ENCODE measurements around the gene SYDE2.
A peak's percentile ranks its signal among the peaks of the same experiment; 100 is the strongest.
"Not testable (repeated sequence)": the region's sequence is repeated elsewhere in the genome, so short reads cannot be mapped to it uniquely, and the experiment has no call there.

Gene SYDE2, protein sequence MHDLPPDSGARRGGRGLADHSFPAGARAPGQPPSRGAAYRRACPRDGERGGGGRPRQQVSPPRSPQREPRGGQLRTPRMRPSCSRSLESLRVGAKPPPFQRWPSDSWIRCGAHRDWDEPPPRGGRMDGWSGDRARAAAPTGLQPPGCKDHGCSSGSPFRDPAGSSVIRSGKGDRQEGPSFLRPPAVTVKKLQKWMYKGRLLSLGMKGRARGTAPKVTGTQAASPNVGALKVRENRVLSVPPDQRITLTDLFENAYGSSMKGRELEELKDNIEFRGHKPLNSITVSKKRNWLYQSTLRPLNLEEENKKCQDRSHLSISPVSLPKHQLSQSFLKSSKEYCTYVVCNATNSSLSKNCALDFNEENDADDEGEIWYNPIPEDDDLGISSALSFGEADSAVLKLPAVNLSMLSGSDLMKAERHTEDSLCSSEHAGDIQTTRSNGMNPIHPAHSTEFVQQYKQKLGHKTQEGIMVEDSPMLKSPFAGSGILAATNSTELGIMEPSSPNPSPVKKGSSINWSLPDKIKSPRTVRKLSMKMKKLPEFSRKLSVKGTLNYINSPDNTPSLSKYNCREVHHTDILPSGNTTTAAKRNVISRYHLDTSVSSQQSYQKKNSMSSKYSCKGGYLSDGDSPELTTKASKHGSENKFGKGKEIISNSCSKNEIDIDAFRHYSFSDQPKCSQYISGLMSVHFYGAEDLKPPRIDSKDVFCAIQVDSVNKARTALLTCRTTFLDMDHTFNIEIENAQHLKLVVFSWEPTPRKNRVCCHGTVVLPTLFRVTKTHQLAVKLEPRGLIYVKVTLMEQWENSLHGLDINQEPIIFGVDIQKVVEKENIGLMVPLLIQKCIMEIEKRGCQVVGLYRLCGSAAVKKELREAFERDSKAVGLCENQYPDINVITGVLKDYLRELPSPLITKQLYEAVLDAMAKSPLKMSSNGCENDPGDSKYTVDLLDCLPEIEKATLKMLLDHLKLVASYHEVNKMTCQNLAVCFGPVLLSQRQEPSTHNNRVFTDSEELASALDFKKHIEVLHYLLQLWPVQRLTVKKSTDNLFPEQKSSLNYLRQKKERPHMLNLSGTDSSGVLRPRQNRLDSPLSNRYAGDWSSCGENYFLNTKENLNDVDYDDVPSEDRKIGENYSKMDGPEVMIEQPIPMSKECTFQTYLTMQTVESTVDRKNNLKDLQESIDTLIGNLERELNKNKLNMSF

DNA sequence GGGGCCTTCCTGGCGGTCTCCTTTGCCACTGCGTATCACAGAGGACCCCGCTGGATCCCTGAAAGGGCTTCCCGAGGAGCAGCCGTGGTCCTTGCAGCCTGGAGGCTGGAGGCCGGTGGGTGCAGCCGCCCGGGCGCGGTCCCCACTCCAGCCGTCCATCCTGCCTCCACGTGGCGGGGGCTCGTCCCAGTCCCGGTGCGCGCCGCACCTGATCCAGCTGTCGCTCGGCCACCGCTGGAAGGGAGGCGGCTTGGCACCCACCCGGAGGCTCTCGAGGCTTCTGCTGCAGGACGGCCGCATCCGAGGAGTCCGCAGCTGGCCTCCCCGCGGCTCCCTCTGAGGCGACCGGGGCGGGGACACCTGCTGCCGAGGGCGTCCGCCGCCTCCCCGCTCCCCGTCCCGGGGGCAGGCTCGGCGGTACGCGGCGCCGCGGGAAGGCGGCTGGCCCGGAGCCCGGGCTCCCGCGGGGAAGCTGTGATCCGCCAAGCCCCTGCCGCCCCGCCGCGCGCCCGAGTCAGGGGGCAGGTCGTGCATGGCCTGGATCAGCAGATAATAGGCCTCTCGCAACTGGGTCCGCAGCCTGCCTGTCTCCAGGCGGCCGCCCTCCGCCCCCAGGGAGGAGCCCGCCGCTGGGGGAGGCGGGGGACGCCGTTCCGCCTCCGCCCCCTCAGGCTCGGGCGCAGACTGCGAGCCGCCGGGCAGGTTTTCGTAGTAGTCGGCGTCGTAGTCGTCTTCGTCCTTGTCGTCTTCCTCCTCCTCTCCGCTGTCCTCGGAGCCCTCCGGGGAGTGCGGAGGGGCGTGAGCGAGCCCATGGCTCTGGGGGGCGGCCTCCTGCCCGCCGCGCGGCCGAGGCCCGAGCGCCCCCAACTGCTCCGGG is at the start of gene SYDE2:
Gene SYDE2 (minus strand): TSS at position 554 of the 877 bp plus-strand sequence. CDS start 20 bp downstream, at position 534.
- DNase-seq = peak; percentile 85

- DNase-seq = not testable (repeated sequence)
Measured at GRCh38 chr1:85249042-85249441, 48.2 kb upstream of the SYDE2 start.

- DNase-seq = no peak
Measured at GRCh38 chr1:85245891-85246290, 45.1 kb upstream of the SYDE2 start.

- no peak for DNase-seq
Measured at GRCh38 chr1:85245456-85245855, 44.6 kb upstream of the SYDE2 start.

- no peak for DNase-seq
Measured at GRCh38 chr1:85244271-85245061, 43.6 kb upstream of the SYDE2 start.

GRCh38 chr1:85243372-85243771 is 42.6 kb upstream of the SYDE2 start:
- no peak for DNase-seq

DNA sequence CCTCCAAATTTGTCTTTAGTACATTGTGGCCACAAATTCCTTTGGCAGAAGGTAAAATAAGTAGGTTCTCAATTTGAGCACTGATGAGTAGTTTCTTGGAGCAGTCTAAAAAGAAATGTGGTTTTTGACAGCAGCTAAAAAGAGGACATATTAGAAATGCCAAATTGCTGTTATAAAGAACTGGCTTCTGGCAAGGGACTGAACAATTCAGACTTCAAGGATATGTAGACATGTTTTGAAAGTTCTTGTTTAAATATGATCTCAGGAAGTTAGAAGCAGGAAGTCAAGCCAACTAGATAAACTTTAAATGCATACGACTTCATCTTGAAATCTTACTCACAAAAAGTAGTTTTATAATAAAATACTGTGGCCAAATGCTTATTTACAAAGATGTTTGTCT is 39.8 kb upstream of the SYDE2 start:
- no peak for DNase-seq

DNA sequence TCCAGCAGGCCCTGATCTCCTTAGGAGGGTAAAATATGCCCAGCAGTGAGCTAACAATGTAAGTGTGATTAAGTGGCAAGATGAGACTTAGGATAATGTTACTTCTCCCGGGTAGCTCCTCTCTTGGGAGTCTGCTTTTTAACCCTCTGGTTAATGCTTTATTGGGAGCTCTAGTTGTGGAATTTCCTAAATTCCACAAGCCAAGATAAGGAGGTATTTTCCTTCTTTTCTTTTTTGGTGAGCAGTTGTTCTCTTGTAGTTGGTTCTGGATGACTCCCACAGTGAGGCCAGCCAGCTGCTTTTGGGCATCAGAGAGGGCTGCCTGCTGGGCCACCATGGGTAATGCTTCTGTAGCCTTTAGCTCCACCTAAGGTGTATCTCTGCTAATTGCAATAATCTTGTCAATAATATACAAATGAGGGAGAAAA is 39.4 kb upstream of the SYDE2 start:
- no peak for DNase-seq

DNA sequence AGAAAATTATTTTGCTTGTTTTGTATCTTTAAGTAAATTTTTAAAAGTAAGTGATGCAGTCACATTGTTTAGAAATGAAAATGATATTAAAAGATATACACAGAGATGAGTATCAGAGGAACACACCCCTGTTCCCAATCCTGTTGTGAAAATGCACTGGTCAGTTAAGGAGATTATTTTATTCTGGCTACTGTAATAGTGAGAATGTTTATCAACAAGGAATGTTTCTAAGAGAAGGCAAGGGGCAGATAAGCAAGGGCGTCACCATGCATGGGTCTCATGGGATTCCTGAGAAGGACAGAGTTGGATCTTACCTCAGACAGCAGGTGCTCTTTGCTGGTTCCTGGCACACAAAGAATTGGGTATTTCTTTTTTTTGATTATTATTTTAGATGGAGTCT is 36.8 kb upstream of the SYDE2 start:
- no peak for DNase-seq

GRCh38 chr1:85230305-85230977 is 29.6 kb upstream of the SYDE2 start:
- no peak for DNase-seq

DNA sequence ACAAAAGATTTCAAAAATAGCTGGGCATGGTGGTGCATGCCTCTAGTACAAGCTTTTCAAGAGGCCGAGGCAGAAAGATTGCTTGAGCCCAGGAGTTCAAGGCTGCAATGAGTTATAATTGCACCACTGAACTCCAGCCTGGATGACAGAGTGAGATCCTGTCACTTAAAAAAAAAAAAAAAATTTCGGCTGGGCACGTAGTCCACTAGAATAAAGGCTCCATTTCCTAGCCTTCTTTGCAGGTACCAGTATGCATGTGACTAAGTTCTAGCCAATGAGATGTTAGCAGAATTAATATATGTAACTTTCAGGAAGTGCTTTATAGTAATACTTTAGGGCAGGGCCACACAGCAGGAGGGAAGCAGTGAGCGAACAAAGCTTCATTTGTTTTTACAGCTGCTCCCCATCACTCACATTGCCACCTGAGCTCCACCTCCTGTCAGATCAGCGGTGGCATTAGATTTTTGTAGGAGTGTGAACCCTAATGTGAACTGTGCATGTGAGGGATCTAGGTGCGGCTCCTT is 28.8 kb upstream of the SYDE2 start:
- no peak for DNase-seq

DNA sequence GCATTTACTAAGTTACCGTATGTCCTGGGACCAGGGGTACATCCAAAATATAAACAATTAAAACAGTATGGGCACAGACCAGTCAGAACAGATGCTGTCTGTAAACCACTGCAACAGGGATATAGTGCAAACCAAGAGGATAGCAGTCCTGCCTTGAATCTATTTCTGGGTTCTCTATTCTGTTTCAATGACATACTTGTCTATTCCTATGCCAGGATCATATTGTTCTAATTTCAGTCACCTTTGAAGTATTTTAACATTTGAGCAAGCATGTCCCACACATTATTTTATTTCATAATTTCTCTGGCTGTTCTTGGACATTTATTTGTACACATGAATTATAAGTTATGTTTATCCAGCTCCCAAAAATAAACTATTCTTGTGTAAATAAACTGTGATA is 28.2 kb upstream of the SYDE2 start:
- DNase-seq = no peak

DNA sequence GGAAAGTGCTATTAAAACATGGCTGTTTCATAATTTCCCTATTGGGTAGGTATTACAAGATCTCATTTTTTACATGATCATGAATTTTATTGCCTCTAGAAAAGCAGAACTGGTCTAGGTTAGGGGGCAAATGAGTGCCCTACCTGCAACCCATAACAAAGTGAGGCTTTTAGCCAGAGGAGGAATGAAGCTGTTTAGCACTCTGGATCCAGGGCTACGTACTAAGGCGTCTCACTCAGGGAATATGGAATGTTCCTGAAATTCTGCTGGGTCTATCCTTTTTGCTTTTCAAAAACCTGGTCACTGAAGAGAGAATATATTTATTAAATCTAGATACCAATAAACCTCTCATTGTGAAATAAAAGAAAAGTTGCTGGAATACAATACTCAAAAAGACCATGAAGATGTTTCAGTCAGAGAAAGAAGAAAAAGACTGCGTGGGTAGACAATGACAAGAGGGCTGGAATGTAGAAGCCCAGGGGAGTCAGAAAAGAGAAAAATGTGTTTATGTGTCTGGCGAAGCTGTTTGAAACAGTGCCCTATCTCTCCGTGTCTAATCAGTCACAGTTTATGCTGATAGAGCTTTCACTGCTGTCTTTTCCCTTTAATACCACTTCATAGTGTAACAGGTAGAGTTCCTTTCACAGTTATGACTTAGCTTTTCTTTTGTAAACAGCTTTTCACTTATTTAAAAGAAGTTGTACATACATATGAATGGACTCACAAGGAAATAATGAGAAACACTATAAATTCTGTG is 25.0 kb upstream of the SYDE2 start:
- DNase-seq = no peak

- no peak for DNase-seq
Measured at GRCh38 chr1:85224734-85225623, 24.2 kb upstream of the SYDE2 start.

DNA sequence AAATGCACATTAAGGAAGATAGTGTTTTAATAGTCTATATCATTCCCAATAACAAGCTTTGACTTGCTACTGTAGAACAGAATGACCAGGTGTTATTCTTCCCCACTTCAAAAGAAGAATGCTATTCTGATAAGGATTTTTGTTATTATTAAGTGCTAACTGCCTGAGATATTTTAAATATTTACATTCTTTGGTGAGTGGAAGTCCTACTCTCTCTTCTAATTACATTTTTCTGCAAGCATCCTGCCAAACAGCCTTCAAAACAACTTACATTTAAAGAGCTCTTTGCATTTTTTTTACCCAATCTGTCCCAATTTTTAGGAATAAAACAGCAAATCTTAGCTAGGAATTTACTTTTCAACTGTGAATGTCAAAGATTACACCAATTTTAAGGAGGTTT is 23.5 kb upstream of the SYDE2 start:
- DNase-seq = no peak

DNA sequence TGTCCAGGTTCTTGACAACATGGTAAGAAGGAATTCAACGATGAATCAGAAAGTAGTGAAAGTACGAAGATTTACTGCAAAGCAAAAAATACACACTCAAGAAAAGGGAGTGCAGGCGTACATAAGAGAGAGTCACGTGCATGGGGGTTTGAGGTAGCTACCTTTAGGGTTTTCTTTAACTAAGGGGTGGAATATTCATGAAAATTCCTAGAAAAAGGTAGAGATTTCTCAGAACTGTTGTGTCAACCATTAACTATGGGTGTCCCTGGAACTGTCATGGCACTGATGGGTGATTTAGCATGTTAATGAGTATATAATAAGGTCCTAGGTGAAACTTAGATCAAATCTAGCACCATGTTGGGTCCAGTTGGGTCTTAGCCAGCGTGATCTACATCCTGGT is 22.5 kb upstream of the SYDE2 start:
- DNase-seq = no peak

DNA sequence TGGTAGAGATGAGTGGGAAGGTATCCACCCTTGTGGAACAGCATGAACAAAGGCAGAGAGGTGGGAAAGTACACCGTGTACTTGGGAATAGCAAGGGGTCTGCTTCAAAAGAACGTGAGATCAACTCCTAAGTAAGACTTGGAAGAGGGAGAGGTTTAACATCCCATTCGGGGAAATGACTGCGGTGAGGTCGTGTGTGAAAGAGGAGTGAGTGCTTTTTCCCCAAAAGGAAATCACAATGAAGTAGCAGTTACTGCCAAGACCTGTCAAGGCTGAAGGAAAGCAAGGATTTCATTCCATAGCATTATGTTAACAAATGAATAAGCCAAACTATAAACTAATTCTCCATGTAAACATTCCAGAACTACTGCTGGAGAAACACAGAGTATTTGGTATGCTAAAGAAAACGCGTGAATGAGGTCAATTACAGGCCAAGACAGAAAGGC is 20.0 kb upstream of the SYDE2 start:
- DNase-seq = no peak

DNA sequence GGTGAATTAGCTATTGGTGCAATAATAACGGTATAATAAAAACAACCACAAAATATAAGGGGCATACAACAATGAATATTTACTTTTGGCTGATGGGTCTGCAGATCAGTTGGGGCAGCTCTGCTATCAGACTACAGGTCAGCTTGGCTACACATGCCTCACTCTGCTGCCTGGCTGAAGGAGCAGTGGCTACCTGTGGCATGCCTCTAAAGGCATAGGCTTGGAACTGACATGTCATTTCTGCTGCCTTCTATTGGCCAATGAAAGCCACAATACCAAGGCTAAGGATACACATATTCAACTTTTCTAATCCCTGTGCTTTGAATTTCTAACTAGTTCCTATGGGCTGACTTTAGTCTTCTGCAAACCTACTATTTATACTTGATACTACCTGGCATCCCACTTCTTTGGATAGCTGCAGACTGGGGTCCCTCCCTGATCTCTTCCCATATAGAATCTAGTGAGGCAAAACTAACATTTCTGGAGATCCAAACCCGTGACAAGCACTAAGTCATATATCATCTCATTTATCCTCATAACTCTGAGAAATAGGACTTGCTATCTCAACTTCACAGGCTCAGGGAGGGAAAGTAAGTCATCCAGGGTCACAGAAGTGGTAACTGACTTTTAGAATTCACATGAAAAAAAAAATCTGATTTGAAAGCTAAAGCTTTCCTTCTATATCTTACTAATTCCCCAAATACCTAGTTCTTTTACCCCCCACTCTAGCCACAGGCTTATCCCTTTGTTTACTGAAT is 19.2 kb upstream of the SYDE2 start:
- DNase-seq = no peak
